Activated B cell treated with CpG ODN at 0.5 μM for 24 hours (primary cell): ENCODE results near the gene MAP3K19. TPM values are rescaled to one million over a fixed set of nuclear protein-coding genes. Genes with fewer than 3 reads are reported as not detected.
"Not testable (repeated sequence)": the region's sequence is repeated elsewhere in the genome, so short reads cannot be mapped to it uniquely, and the experiment has no call there.

Source experiments
- ATAC-seq: fragments of 200-7000 bp; cut with Tn5 transposase; one replicate; pipeline ENCODE4 v1.10.0; 2021; ENCODE audit warnings: low read depth, mild to moderate bottlenecking, moderate library complexity
- CTCF ChIA-PET: fragments of 350-600 bp; sonication (Branson Sonifier 250); formaldehyde crosslinking; loops from one replicate; lab custom pipeline; 2021; ENCODE audit warnings: antibody characterized with exemption; lab: Charles Lee
- POLR2A ChIA-PET: fragments of 350-600 bp; sonication (Branson Sonifier 250); formaldehyde crosslinking; loops from one replicate; lab custom pipeline; 2021; ENCODE audit warnings: antibody characterized with exemption; lab: Charles Lee
- DNase-seq: peaks from one replicate; pipeline ENCODE4 v3.0.0; 2022
- H3K27ac Mint-ChIP-seq: one replicate; pipeline ENCODE4 v1.8.0; 2020; ENCODE audit warnings: mixed read lengths
- H3K27me3 Mint-ChIP-seq: one replicate; pipeline ENCODE4 v1.8.0; 2021; ENCODE audit warnings: mixed read lengths
- H3K36me3 Mint-ChIP-seq: one replicate; pipeline ENCODE4 v1.8.0; 2021; ENCODE audit warnings: low read depth, mixed read lengths
- H3K4me1 Mint-ChIP-seq: one replicate; pipeline ENCODE4 v1.8.0; 2021; ENCODE audit warnings: mixed read lengths
- H3K4me3 Mint-ChIP-seq: one replicate; pipeline ENCODE4 v1.8.0; 2020; ENCODE audit warnings: mild to moderate bottlenecking, mixed read lengths
- H3K9me3 Mint-ChIP-seq: one replicate; pipeline ENCODE4 v1.8.0; 2020; ENCODE audit warnings: mixed read lengths
- intact Hi-C: fragments of 100-400 bp; cut with micrococcal nuclease; formaldehyde crosslinking; loops from one replicate; pipeline ENCODE4 v1.15.1; 2024
- total RNA-seq: library from RNA; stranded (reverse); gene quantifications from 2 replicates; pipeline ENCODE4 v1.2.3, GENCODE V29; 2022
- TF ChIP-seq, protein P1 (sequence below): fragments of 200-600 bp; IDR thresholded peaks from one replicate; pipeline ENCODE4 v1.8.0; 2022; ENCODE audit warnings: antibody characterized with exemption, mild to moderate bottlenecking

Gene MAP3K19
- total RNA-seq, 1 donor from 2014 or later: not detected

DNA sequence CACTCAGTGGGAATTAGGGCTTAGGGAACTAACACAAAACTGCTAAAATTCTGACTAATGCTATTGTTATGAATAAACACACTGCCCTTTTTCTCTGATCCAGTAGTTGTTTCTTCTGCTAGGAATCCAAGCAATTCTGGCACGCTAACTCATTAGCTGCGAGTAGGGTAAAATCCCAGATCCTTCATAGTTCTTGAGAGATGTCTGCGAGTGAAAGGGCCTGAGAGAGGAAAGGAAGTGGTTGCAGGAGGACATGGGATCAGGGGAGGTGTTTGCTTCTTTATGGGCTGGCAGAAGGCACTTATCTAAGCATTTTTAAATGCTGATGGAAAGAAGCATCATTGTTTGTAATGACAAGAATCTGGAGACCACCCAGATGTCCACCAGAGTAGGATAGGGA is 9.4 kb downstream of the MAP3K19 start:
- POLR2A ChIA-PET: no interaction called here
- Mint-ChIP-seq H3K4me1 (no peaks in the 10 kb centered on the region), H3K36me3 (no peaks in the 10 kb centered on the region), H3K4me3 (no peak overlapping the region), H3K27ac (no peak overlapping the region), H3K9me3 (no peaks in the 10 kb centered on the region), H3K27me3 (peaks cover 2% of the 10 kb centered on the region)
- DNase-seq: no peak
- CTCF ChIA-PET: no interaction called here
- TF ChIP-seq, protein P1, sequence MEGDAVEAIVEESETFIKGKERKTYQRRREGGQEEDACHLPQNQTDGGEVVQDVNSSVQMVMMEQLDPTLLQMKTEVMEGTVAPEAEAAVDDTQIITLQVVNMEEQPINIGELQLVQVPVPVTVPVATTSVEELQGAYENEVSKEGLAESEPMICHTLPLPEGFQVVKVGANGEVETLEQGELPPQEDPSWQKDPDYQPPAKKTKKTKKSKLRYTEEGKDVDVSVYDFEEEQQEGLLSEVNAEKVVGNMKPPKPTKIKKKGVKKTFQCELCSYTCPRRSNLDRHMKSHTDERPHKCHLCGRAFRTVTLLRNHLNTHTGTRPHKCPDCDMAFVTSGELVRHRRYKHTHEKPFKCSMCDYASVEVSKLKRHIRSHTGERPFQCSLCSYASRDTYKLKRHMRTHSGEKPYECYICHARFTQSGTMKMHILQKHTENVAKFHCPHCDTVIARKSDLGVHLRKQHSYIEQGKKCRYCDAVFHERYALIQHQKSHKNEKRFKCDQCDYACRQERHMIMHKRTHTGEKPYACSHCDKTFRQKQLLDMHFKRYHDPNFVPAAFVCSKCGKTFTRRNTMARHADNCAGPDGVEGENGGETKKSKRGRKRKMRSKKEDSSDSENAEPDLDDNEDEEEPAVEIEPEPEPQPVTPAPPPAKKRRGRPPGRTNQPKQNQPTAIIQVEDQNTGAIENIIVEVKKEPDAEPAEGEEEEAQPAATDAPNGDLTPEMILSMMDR: no peak
- ATAC-seq: no peak
- intact Hi-C loops: no loop called here

DNA sequence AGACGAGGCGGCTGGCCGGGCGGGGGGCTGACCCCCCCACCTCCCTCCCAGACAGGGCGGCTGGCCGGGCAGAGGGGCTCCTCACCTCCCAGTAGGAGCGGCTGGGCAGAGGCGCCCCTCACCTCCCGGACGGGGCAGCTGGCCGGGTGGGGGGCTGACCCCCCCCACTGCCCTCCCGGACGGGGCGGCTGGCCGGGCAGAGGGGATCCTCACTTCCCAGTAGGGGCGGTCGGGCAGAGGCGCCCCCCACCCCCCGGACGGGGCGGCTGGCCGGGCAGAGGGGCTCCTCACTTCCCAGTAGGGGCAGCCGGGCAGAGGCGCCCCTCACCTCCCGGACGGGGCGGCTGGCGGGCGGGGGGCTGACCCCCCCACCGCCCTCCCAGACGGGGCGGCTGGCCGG is 14.0 kb downstream of the MAP3K19 start:
- H3K4me1 Mint-ChIP-seq, ATAC-seq, CTCF ChIA-PET, DNase-seq, H3K9me3 Mint-ChIP-seq, H3K36me3 Mint-ChIP-seq, H3K27me3 Mint-ChIP-seq, intact Hi-C loops, POLR2A ChIA-PET, H3K4me3 Mint-ChIP-seq, H3K27ac Mint-ChIP-seq: not testable (repeated sequence)

DNA sequence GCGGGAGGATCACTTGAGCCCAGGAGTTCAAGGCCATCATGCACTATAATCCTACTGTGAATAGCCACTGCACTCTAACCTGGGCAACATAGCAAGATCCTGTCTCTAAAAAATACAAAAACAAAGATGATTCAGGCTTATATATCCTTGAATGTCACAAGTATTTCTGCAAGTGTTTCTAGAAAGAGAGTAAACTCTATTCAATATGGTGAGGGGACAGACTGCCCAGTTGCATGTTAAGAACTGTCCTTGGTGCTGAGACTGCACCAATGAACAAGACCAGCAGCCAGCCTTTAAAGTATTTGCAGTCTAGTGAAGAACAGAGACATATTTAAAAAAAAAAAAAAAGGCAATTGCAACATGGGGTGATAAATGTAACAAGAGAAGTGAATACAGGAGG is 16.4 kb downstream of the MAP3K19 start:
- ChIA-PET POLR2A (no interaction called here), CTCF (no interaction called here)
- Mint-ChIP-seq H3K36me3 (no peaks in the 10 kb centered on the region), H3K4me1 (no peaks in the 10 kb centered on the region), H3K27me3 (peaks cover 2% of the 10 kb centered on the region), H3K4me3 (no peak overlapping the region), H3K27ac (no peak overlapping the region), H3K9me3 (no peaks in the 10 kb centered on the region)
- TF ChIP-seq, protein P1: no peak
- intact Hi-C loops: no loop called here
- no peak for DNase-seq
- no peak for ATAC-seq

DNA sequence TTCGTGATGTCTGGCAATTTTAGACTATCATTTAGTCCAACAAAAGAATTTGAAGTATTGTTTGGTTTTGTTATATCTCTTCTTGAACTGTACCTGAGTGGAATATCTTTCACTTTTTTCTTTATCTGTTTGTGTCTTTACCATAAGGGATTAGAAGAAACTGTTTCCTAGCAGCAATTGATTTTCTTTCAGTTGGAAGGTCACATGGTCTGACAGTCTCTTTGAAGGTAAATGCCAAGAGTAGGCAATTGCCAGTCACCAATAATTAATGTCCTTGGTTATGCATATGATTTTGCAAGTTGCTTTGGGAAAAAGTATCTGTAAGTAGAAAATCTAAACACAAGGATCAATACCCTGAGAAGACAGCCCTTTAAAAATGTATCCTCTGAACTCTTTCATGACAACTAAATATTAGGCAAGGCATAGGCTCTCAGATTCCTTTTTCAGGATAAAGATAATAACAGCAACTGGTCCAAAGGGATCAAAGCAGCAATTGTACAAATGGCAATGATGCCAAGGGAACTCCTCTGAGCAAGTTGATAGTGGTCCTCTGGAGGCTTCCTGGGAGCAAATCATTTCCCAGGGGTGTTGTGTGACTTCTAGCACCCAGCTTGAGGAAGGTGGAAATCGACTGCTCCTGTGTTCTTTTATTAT is 17.6 kb downstream of the MAP3K19 start:
- no peak for DNase-seq
- H3K36me3 Mint-ChIP-seq: no peaks in the 10 kb centered on the region
- no peaks in the 10 kb centered on the region for H3K4me1 Mint-ChIP-seq
- peaks cover 5% of the 10 kb centered on the region for H3K27me3 Mint-ChIP-seq
- no peaks in the 10 kb centered on the region for H3K9me3 Mint-ChIP-seq
- ATAC-seq: no peak
- no peak overlapping the region for H3K4me3 Mint-ChIP-seq
- POLR2A ChIA-PET: no interaction called here
- CTCF ChIA-PET: no interaction called here
- TF ChIP-seq, protein P1: no peak
- intact Hi-C loops: no loop called here
- no peak overlapping the region for H3K27ac Mint-ChIP-seq

DNA sequence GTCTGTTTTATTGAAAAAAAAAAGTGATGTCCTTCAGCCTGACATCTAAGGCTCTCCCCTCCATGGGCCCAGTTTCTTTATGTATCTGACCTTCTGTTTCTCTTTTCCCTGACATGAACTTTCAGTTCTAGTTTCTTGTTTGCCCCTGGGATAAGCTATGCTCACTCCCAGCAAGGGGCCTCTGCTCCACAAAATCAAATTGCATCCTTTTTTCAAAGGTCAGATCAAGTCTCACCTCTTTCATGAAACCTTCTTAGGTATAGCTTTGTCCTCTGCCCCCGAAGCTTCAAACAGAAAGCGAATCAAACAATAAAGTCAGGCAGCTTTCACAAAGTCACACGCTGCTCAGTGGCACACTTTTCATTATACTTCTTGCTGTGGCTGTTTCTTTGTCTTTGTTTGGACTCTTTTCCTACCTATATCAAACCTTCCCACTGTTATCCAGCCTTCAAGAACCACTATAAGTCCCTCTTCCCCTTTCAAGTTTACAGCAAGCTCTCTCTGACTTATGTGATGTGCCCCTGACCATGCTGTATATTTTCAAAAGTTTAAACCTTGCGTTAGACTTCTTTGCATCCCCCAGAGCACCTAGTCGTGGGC is 23.3 kb downstream of the MAP3K19 start:
- ATAC-seq (no peak), DNase-seq (no peak)
- TF ChIP-seq, protein P1: no peak
- Mint-ChIP-seq H3K4me1 (no peaks in the 10 kb centered on the region), H3K27me3 (peaks cover 3% of the 10 kb centered on the region), H3K27ac (no peak overlapping the region), H3K9me3 (no peaks in the 10 kb centered on the region), H3K4me3 (no peak overlapping the region), H3K36me3 (no peaks in the 10 kb centered on the region)
- CTCF ChIA-PET: no interaction called here
- intact Hi-C loops: no loop called here
- POLR2A ChIA-PET: no interaction called here
